Mucosa of descending colon (tissue), 3 donors: ENCODE data around the gene NFIB. TPM values are rescaled to one million over a fixed set of nuclear protein-coding genes. Genes with fewer than 3 reads are reported as not detected.

Experiments
- ATAC-seq: fragments of 200-7000 bp; cut with Tn5 transposase; one replicate; pipeline ENCODE4 v1.9.1; 2020; ENCODE audit warnings: mild to moderate bottlenecking, moderate library complexity
- DNase-seq, 3 donors: peaks; one replicate each; pipeline ENCODE4 v3.0.0-alpha.2; 2020
- H3K36me3 ChIP-seq: fragments of 200-600 bp; one replicate; pipeline ENCODE4 v1.8.0; 2021; ENCODE audit warnings: low read depth, mild to moderate bottlenecking
- H3K4me1 ChIP-seq: fragments of 200-600 bp; one replicate; pipeline ENCODE4 v1.8.0; 2021; ENCODE audit warnings: low read depth, mild to moderate bottlenecking
- H3K4me3 ChIP-seq: fragments of 200-600 bp; one replicate; pipeline ENCODE4 v1.8.0; 2021; ENCODE audit warnings: mild to moderate bottlenecking
- H3K9me3 ChIP-seq: fragments of 200-600 bp; one replicate; pipeline ENCODE4 v1.8.0; 2021; ENCODE audit warnings: mild to moderate bottlenecking
- intact Hi-C, 2 donors: fragments of 100-400 bp; cut with DNase I in 1 of 2; cut with micrococcal nuclease in 1 of 2; formaldehyde crosslinking; loops; one replicate each; pipeline versions ENCODE4 v1.11.0 to v1.11.1; 2022; cut with DNase I, micrococcal nuclease
- total RNA-seq, 3 donors: library from RNA; stranded (reverse); fragmentation: NEBNext Ultra II Directional in 2 of 3; extraction: Animal tissue kit (Norgen Biotek cat#: 25700) in 2 of 3; gene quantifications; one replicate each; pipeline versions ENCODE4 v1.2.1 to v1.2.4, GENCODE V29; 2021 to 2023
- TF ChIP-seq, protein P1 (sequence below): fragments of 200-600 bp; IDR thresholded peaks from one replicate; pipeline ENCODE4 v1.8.0; 2022; ENCODE audit warnings: antibody characterized with exemption, mild to moderate bottlenecking
- donor health status: DM: no; HTN: no; CAD: no; lungs with moderate emphysema.
- donor health status: DM: no; HTN: no; CAD: no.
- donor health status: DM: no; HTN: yes; CAD: no.

NFIB gene
- total RNA-seq, 3 donors from 2014 or later = 59.7 to 85.5 (median 62.6) TPM

- Histone ChIP-seq H3K9me3 (no peaks in the 10 kb centered on the region), H3K36me3 (no peaks in the 10 kb centered on the region), H3K4me1 (peaks cover 27% of the 10 kb centered on the region), H3K4me3 (no peak overlapping the region)
- TF ChIP-seq, protein P1, sequence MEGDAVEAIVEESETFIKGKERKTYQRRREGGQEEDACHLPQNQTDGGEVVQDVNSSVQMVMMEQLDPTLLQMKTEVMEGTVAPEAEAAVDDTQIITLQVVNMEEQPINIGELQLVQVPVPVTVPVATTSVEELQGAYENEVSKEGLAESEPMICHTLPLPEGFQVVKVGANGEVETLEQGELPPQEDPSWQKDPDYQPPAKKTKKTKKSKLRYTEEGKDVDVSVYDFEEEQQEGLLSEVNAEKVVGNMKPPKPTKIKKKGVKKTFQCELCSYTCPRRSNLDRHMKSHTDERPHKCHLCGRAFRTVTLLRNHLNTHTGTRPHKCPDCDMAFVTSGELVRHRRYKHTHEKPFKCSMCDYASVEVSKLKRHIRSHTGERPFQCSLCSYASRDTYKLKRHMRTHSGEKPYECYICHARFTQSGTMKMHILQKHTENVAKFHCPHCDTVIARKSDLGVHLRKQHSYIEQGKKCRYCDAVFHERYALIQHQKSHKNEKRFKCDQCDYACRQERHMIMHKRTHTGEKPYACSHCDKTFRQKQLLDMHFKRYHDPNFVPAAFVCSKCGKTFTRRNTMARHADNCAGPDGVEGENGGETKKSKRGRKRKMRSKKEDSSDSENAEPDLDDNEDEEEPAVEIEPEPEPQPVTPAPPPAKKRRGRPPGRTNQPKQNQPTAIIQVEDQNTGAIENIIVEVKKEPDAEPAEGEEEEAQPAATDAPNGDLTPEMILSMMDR = no peak
- ATAC-seq (peak; percentile 84), DNase-seq (no peak)
- intact Hi-C loops = no loop called here
Measured at GRCh38 chr9:14212697-14213420, 101.1 kb downstream of the NFIB start.

DNA sequence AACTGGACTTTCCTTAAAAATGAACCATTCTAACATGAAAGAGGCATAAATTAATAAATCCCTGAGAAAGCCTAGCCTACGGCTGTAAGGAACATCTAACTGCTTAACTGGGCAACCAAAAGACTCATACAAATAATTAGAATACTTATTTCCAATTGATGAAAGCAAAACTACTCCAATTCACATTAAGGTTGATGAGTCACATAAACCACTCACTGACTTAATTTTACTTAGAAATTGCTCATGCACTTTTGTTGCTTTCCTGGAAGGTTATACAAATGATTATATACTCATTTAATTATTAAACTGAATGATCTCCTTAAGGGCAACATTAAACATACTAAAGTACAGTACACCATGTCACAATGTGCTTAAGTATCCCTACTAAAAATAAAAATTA lies 101.9 kb downstream of the NFIB start:
- peaks cover 27% of the 10 kb centered on the region for H3K4me1 ChIP-seq
- ATAC-seq = no peak
- DNase-seq = no peak
- intact Hi-C loops = no loop called here
- H3K9me3 ChIP-seq = no peaks in the 10 kb centered on the region
- TF ChIP-seq, protein P1 = no peak
- no peaks in the 10 kb centered on the region for H3K36me3 ChIP-seq
- H3K4me3 ChIP-seq = no peak overlapping the region

- H3K4me1 ChIP-seq = peaks cover 27% of the 10 kb centered on the region
- DNase-seq (no peak), ATAC-seq (no peak)
- no peak overlapping the region for H3K4me3 ChIP-seq
- H3K9me3 ChIP-seq = no peaks in the 10 kb centered on the region
- TF ChIP-seq, protein P1 = no peak
- intact Hi-C loops = no loop called here
- H3K36me3 ChIP-seq = no peaks in the 10 kb centered on the region
Measured at GRCh38 chr9:14211564-14211963, 102.4 kb downstream of the NFIB start.

- DNase-seq (no peak), ATAC-seq (no peak)
- intact Hi-C loops = no loop called here
- TF ChIP-seq, protein P1 = no peak
- Histone ChIP-seq H3K36me3 (no peaks in the 10 kb centered on the region), H3K9me3 (no peaks in the 10 kb centered on the region), H3K4me1 (peaks cover 31% of the 10 kb centered on the region), H3K4me3 (no peak overlapping the region)
Measured at GRCh38 chr9:14210428-14210827, 103.5 kb downstream of the NFIB start.

- H3K4me1 ChIP-seq = peaks cover 31% of the 10 kb centered on the region
- H3K9me3 ChIP-seq = no peaks in the 10 kb centered on the region
- H3K36me3 ChIP-seq = no peaks in the 10 kb centered on the region
- DNase-seq (no peak), ATAC-seq (no peak)
- TF ChIP-seq, protein P1 = no peak
- H3K4me3 ChIP-seq = no peak overlapping the region
- intact Hi-C loops = no loop called here
Measured at GRCh38 chr9:14209399-14210345, 104.3 kb downstream of the NFIB start.
